ENCODE measurements around the gene PHETA1. TPM values are rescaled to one million over a fixed set of nuclear protein-coding genes. Genes with fewer than 3 reads are reported as not detected.

Gene PHETA1
- total RNA-seq, 1 donor from 2014 or later = 16.1 TPM

GRCh38 chr12:111322336-111323250, 46.3 kb downstream of the PHETA1 start:
- no peak for DNase-seq (ENCODE audit: low spot score)

- no peak for DNase-seq (ENCODE audit: low spot score)
These were observed 47.6 kb downstream of the PHETA1 start for GRCh38 chr12:111321317-111321716.

- no peak for DNase-seq (ENCODE audit: low spot score)
These were observed 48.4 kb downstream of the PHETA1 start for GRCh38 chr12:111320258-111321050.

GRCh38 chr12:111319600-111320257, 49.2 kb downstream of the PHETA1 start:
- DNase-seq (ENCODE audit: low spot score) = no peak

- DNase-seq (ENCODE audit: low spot score) = no peak
These were observed 50.4 kb downstream of the PHETA1 start for GRCh38 chr12:111318450-111318849.

- no peak for DNase-seq (ENCODE audit: low spot score)
These were observed 52.2 kb downstream of the PHETA1 start for GRCh38 chr12:111316671-111317070.

- DNase-seq (ENCODE audit: low spot score) = no peak
These were observed 53.8 kb downstream of the PHETA1 start for GRCh38 chr12:111314953-111315539.

- peak; percentile 61 for DNase-seq (ENCODE audit: low spot score)
These were observed 55.0 kb downstream of the PHETA1 start for GRCh38 chr12:111313833-111314259.

- DNase-seq (ENCODE audit: low spot score) = no peak
These were observed 56.2 kb downstream of the PHETA1 start for GRCh38 chr12:111312708-111313107.

- DNase-seq (ENCODE audit: low spot score) = no peak
These were observed 56.9 kb downstream of the PHETA1 start for GRCh38 chr12:111312016-111312415.

GRCh38 chr12:111311011-111311410, 57.9 kb downstream of the PHETA1 start:
- no peak for DNase-seq (ENCODE audit: low spot score)

Other genes starting within 250 kb of the PHETA1 start
- gene SH2B3, start 36.8 kb upstream of the PHETA1 start, total RNA-seq (ENCODE audit: insufficient read depth, low replicate concordance) = 22.4 TPM
- 79.2 TPM for gene ATXN2, start 230.2 kb upstream of the PHETA1 start, total RNA-seq (ENCODE audit: insufficient read depth, low replicate concordance)